Skin of body (tissue), 2 donors: Measurements from ENCODE around the gene NELFE. TPM values are rescaled to one million over a fixed set of nuclear protein-coding genes. Genes with fewer than 3 reads are reported as not detected.
"Not testable (repeated sequence)": the region's sequence is repeated elsewhere in the genome, so short reads cannot be mapped to it uniquely, and the experiment has no call there.

Experiments
- DNase-seq: peaks from one replicate; lab custom pipeline; 2025; lab: John Stamatoyannopoulos, UW
- total RNA-seq: library from RNA; depleted of rRNA; stranded (reverse); fragments of >200 nt; gene quantifications from one replicate; pipeline ENCODE4 v1.2.3, GENCODE V29; 2014

Gene NELFE
- total RNA-seq, 1 donor from 2014 or later: 46.1 TPM

GRCh38 chr6:31949926-31950548, 8.7 kb downstream of the NELFE start:
- DNase-seq: no peak

- no peak for DNase-seq
Observed at GRCh38 chr6:31948753-31949413, 9.9 kb downstream of the NELFE start.

- DNase-seq: no peak
Observed at GRCh38 chr6:31948306-31948705, 10.5 kb downstream of the NELFE start.

- DNase-seq: no peak
Observed at GRCh38 chr6:31947864-31948263, 10.9 kb downstream of the NELFE start.

DNA sequence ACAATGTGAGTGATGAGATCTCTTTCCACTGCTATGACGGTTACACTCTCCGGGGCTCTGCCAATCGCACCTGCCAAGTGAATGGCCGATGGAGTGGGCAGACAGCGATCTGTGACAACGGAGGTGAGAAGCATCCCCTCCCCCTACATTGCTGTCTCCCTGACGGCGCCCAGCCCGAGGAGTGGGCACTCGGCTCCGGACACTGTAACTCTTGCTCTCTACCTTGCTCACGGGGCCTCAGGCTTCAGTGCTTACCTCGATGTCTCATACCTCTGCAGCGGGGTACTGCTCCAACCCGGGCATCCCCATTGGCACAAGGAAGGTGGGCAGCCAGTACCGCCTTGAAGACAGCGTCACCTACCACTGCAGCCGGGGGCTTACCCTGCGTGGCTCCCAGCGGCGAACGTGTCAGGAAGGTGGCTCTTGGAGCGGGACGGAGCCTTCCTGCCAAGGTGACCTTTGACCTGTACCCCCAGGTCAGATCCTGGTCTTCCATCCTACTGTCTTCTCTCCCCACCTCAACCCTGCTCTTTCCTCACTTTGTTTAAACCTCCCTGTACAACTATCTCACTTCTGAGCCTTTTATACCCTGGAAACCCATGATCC, 11.6 kb downstream of the NELFE start:
- no peak for DNase-seq

GRCh38 chr6:31946370-31946885, 12.3 kb downstream of the NELFE start:
- no peak for DNase-seq

DNA sequence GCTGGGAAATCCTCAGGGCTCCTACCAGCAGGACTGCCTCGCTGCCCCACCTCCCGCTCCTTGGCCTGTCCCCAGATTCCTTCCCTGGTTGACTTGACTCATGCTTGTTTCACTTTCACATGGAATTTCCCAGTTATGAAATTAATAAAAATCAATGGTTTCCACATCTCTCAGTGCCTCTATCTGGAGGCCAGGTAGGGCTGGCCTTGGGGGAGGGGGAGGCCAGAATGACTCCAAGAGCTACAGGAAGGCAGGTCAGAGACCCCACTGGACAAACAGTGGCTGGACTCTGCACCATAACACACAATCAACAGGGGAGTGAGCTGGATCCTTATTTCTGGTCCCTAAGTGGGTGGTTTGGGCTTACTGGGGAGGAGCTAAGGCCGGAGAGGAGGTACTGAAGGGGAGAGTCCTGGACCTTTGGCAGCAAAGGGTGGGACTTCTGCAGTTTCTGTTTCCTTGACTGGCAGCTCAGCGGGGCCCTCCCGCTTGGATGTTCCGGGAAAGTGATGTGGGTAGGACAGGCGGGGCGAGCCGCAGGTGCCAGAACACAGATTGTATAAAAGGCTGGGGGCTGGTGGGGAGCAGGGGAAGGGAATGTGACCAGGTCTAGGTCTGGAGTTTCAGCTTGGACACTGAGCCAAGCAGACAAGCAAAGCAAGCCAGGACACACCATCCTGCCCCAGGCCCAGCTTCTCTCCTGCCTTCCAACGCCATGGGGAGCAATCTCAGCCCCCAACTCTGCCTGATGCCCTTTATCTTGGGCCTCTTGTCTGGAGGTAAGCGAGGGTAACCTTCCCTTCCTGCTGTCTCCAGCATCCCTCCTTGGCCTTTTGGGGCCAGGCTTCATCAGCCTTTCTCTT, 13.0 kb downstream of the NELFE start, which contains the start of gene CFB:
Gene CFB, plus strand, starts transcription at position 589 of the 863 bp plus-strand sequence. Its CDS starts 127 bp downstream, at position 716.
- DNase-seq: no peak

DNA sequence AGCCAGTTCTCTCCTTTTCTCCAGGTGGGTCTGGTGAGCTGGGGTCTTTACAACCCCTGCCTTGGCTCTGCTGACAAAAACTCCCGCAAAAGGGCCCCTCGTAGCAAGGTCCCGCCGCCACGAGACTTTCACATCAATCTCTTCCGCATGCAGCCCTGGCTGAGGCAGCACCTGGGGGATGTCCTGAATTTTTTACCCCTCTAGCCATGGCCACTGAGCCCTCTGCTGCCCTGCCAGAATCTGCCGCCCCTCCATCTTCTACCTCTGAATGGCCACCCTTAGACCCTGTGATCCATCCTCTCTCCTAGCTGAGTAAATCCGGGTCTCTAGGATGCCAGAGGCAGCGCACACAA, 13.6 kb downstream of the NELFE start:
- DNase-seq: no peak

GRCh38 chr6:31943742-31944141, 15.0 kb downstream of the NELFE start:
- DNase-seq: no peak

DNA sequence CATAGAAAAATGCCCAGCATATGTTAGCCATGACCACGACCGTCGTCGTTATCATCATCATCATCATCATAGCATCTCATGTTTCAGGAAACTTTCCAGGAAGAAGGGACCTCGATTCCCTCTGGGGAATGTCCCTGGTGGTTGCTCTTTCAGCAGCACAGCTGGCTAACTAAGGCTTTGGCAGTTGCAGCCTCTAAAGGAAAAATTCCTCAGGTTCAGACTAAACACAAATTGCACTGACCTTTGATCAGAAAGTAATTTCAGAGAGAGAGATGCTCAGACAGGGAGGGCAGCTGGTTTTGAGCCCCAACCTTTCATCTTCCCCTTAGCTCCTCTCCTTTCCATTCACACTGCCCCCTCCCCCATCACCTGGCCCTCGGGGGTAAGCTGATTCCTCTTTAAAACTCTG, 18.5 kb downstream of the NELFE start:
- no peak for DNase-seq

DNA sequence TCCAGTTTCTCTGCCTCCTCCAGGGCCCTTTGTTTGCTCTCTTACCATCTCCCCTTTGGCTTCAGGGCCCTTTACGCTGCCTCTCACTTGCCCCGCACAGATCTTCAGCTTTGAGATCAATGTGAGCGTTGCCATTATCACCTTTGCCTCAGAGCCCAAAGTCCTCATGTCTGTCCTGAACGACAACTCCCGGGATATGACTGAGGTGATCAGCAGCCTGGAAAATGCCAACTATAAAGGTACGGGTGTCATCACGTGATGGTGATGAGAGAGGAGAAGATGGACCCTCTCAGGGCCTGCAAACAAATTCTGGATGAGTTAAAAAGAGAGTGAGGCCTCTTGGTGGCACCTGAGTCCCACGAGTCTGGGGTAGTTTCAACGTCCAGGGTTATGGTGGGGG, 22.9 kb downstream of the NELFE start:
- DNase-seq: no peak

DNA sequence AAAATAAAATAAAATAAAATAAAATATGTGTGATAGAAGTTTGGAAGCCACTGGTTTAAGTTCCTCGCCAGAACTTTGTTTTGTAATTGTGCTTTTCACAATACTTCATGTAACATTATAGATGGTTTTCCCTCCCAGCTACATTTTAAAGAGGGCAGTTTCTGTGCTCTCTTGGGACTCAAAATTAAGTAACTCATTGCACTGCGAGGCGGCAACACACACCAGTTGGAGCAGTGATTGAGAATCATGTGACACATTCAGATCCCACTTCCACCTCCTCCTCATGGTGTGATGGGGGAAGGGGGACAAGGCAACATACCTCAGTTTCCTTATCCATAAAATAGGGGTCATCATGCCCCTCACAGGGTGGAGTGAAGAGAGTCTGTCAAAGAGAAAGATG, 23.8 kb downstream of the NELFE start:
- DNase-seq: no peak

DNA sequence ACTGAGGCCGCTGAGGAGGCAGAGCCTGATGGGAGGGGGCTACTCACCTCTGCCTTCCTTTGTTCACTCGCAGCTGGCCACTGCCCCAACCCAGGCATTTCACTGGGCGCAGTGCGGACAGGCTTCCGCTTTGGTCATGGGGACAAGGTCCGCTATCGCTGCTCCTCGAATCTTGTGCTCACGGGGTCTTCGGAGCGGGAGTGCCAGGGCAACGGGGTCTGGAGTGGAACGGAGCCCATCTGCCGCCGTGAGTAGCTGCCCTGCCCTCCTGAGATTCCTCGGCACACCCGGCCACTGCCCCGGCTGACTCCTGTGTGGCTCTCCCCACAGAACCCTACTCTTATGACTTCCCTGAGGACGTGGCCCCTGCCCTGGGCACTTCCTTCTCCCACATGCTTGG, 25.2 kb downstream of the NELFE start:
- DNase-seq: no peak

GRCh38 chr6:31932137-31932536, 26.6 kb downstream of the NELFE start:
- DNase-seq: not testable (repeated sequence)

DNA sequence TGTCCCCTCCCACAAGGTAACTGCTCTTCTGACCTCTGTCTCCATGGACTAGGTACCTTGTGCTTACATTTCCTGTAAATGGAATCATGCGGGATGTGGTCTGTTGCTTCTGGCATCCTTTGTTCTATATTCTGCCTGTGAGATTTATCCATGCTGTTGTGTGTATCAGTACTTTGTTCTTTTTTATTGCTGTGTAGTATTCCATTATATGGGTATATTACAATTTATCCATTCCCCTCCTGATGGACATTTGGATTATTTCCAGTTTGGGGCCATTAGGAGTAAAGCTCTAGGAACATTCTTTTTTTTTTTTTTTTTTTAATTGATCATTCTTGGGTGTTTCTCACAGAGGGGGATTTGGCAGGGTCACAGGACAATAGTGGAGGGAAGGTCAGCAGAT, 27.8 kb downstream of the NELFE start:
- DNase-seq: no peak

GRCh38 chr6:31928672-31928939, 30.2 kb downstream of the NELFE start:
- DNase-seq: no peak

GRCh38 chr6:31927863-31928671, 30.7 kb downstream of the NELFE start:
- no peak for DNase-seq

- DNase-seq: no peak
Observed at GRCh38 chr6:31927242-31927862, 31.4 kb downstream of the NELFE start, which contains the start of gene C2. C2 (plus strand) TSS chr6:31927717; CDS start chr6:31927753, 36 bp downstream.

- no peak for DNase-seq
Observed at GRCh38 chr6:31922942-31923341, 35.8 kb downstream of the NELFE start.

DNA sequence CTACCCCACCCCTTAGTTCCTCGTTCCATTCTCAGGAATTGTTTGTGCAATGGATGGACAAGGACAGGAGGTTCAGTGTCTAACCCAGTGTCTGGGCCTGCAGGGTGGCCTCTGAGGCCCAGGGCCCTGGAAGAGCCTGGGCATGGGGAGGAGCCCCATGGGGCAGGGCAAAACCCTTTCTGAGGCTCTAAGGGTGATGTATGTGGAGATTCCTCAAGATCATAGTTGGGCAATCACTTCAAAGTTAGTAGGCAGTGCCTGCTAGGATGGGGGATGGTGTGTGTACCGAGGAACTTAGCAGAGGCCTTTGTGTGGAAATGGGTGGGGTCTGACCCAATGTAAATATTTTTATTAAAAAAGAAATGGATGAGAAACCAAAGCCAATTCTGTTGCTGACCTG, 38.0 kb downstream of the NELFE start:
- no peak for DNase-seq
